Activated CD4-positive, alpha-beta T cell treated with anti-CD3 and anti-CD28 coated beads for 24 hours (primary cell): Measurements from ENCODE around the gene CLEC7A.

ENCODE experiments used
- DNase-seq, 2 donors: peaks; one replicate each; pipeline ENCODE4 v3.0.0-alpha.2; 2020; ENCODE audit warnings: low read depth in 2 of 2

CLEC7A gene

GRCh38 chr12:10130042-10130441, at the start of gene CLEC7A:
Gene CLEC7A (minus strand): TSS chr12:10130199. CDS start chr12:10130082, 117 bp downstream.
- DNase-seq, result no peak

GRCh38 chr12:10179776-10180181, 49.8 kb upstream of the CLEC7A start:
- no peak for DNase-seq

- no peak for DNase-seq
These were observed 48.8 kb upstream of the CLEC7A start, which contains the start of gene TMEM52B for GRCh38 chr12:10178821-10179220. Gene TMEM52B (plus strand): TSS chr12:10179032. CDS start chr12:10179575, 543 bp downstream.

- no peak for DNase-seq
These were observed 46.0 kb upstream of the CLEC7A start for GRCh38 chr12:10175846-10176636.

- DNase-seq, result no peak
These were observed 45.1 kb upstream of the CLEC7A start for GRCh38 chr12:10174986-10175614.

- no peak for DNase-seq
These were observed 42.2 kb upstream of the CLEC7A start, which contains the start of gene OLR1 for GRCh38 chr12:10171973-10172728. Gene OLR1 (minus strand): TSS chr12:10172132. CDS start chr12:10172077, 55 bp downstream.

GRCh38 chr12:10170216-10170615, 40.2 kb upstream of the CLEC7A start:
- DNase-seq, result no peak

GRCh38 chr12:10169104-10169503, 39.1 kb upstream of the CLEC7A start:
- no peak for DNase-seq

GRCh38 chr12:10167599-10167998, 37.6 kb upstream of the CLEC7A start:
- DNase-seq, result no peak

- no peak for DNase-seq
These were observed 35.4 kb upstream of the CLEC7A start for GRCh38 chr12:10165421-10165820.

- no peak for DNase-seq
These were observed 33.1 kb upstream of the CLEC7A start for GRCh38 chr12:10163084-10163483.

- no peak for DNase-seq
These were observed 30.8 kb upstream of the CLEC7A start for GRCh38 chr12:10160617-10161385.

GRCh38 chr12:10159280-10159679, 29.3 kb upstream of the CLEC7A start:
- no peak for DNase-seq

- DNase-seq, result no peak
These were observed 28.4 kb upstream of the CLEC7A start for GRCh38 chr12:10158406-10158805.

GRCh38 chr12:10155966-10156365, 26.0 kb upstream of the CLEC7A start:
- DNase-seq, result no peak

- DNase-seq, result no peak
These were observed 24.1 kb upstream of the CLEC7A start for GRCh38 chr12:10154145-10154496.

GRCh38 chr12:10153271-10154144, 23.5 kb upstream of the CLEC7A start:
- peak; percentile 22 to 33 for DNase-seq

GRCh38 chr12:10151621-10152020, 21.6 kb upstream of the CLEC7A start:
- no peak for DNase-seq

- DNase-seq, result no peak
These were observed 17.9 kb upstream of the CLEC7A start for GRCh38 chr12:10147714-10148403.

GRCh38 chr12:10142976-10143589, 13.1 kb upstream of the CLEC7A start:
- DNase-seq, result no peak
